ENCODE measurements around the gene DUOXA2.

The DUOXA2 gene

DNA sequence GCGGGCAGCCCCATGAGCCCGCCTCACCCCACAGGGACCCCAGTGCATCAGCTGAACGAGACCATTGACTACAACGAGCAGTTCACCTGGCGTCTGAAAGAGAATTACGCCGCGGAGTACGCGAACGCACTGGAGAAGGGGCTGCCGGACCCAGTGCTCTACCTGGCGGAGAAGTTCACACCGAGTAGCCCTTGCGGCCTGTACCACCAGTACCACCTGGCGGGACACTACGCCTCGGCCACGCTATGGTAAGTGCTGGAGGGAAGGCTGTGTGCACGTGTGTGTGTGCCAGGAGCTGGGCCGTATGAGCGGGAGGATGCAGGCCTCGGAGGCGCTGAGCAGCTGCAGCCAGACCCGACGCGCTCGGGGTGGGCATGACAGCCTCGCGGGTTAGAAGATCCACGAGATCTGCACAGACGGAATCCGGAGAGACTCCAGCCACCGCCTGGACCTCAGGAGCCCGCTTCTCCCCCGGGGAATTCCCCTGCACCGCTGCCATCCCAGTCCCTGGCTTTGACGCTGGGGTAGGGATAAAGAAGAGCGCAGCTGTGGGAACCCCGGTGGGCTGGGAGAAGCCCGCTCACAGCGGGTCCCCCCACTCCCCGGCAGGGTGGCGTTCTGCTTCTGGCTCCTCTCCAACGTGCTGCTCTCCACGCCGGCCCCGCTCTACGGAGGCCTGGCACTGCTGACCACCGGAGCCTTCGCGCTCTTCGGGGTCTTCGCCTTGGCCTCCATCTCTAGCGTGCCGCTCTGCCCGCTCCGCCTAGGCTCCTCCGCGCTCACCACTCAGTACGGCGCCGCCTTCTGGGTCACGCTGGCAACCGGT lies 2.6 kb downstream of the DUOXA2 start:
- in situ Hi-C loops (cut with MboI; ENCODE audit: low sequenced_read_pairs): no loop called here

DNA sequence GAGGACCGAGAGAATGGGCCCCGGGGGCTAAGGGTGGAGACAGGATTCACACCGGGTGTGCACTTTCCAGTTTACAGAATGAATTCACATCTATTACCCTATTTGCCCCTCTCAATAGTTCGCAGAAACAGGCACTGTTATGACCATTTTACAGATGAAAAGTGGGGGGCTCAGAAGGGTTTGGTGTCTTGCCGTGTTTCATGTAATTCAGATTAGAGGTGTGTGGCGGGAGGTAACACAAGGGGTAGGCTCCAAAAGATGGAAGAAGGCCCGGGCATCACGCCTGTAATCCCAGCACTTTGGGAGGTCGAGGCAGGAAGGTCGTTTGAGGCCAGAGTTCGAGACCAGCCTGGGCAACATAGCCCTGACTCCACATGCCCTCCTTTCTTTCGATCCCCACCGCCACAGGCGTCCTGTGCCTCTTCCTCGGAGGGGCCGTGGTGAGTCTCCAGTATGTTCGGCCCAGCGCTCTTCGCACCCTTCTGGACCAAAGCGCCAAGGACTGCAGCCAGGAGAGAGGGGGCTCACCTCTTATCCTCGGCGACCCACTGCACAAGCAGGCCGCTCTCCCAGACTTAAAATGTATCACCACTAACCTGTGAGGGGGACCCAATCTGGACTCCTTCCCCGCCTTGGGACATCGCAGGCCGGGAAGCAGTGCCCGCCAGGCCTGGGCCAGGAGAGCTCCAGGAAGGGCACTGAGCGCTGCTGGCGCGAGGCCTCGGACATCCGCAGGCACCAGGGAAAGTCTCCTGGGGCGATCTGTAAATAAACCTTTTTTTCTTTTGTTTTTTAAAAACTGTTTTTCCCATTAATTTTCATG lies 3.4 kb downstream of the DUOXA2 start:
- in situ Hi-C loops (cut with MboI; ENCODE audit: low sequenced_read_pairs): no loop called here

- in situ Hi-C loops (cut with MboI; ENCODE audit: low sequenced_read_pairs): no loop called here
These were observed 4.0 kb downstream of the DUOXA2 start for GRCh38 chr15:45118131-45118588.

- in situ Hi-C loops (cut with MboI; ENCODE audit: low sequenced_read_pairs): no loop called here
These were observed 4.9 kb downstream of the DUOXA2 start for GRCh38 chr15:45118996-45119395.

DNA sequence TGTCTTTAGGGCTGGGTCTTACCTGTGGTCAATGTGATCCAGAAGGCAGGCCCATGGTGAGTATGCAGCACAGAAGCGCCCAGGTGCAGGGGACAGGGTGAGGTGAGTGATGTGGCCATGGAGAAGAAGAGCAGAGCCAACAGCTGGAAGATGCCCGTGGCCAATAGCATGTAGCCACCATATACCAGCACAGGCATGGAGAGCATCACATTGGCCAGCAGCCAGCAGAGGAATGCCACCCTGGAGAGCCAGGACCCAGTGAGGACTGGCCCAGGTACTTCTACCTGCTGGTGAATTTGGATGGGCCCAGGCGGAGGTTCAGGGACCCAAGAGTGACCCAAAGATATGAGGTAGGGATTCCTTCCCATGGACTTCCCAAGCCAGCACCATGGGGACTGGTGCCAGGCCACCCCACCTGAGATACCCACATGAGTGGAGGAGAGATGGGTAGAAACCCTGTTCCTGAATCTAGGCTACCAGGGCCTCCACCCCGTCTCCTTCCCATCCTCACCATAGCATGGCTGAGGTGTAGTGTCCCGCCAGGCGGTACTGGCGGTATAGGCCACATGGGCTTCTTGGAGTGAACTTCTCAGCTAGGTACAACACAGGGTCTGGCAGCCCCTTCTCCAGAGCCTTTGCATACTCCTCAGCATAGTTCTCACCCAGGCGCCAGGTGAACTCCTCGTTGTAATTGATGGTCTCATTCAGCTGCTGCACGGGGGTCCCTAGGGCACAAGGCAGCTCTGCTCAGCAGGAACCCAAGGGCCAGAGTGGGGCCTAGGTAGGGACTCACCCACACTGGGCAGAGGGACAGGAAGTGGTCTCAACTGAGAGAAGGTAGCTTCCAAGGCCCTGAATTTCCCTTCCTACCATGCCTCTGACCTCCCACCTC lies 6.2 kb downstream of the DUOXA2 start:
- in situ Hi-C loops (cut with MboI; ENCODE audit: low sequenced_read_pairs): no loop called here

- in situ Hi-C loops (cut with MboI; ENCODE audit: low sequenced_read_pairs): no loop called here
These were observed 6.9 kb downstream of the DUOXA2 start for GRCh38 chr15:45121020-45121419.

GRCh38 chr15:45121706-45122417 lies 7.7 kb downstream of the DUOXA2 start:
- in situ Hi-C loops (cut with MboI; ENCODE audit: low sequenced_read_pairs): no loop called here

- in situ Hi-C loops (cut with MboI; ENCODE audit: low sequenced_read_pairs): no loop called here
These were observed 8.6 kb downstream of the DUOXA2 start for GRCh38 chr15:45122719-45123118.

GRCh38 chr15:45123397-45123796 lies 9.3 kb downstream of the DUOXA2 start:
- in situ Hi-C loops (cut with MboI; ENCODE audit: low sequenced_read_pairs): no loop called here

- in situ Hi-C loops (cut with MboI; ENCODE audit: low sequenced_read_pairs): no loop called here
These were observed 12.5 kb downstream of the DUOXA2 start for GRCh38 chr15:45126535-45127158.

DNA sequence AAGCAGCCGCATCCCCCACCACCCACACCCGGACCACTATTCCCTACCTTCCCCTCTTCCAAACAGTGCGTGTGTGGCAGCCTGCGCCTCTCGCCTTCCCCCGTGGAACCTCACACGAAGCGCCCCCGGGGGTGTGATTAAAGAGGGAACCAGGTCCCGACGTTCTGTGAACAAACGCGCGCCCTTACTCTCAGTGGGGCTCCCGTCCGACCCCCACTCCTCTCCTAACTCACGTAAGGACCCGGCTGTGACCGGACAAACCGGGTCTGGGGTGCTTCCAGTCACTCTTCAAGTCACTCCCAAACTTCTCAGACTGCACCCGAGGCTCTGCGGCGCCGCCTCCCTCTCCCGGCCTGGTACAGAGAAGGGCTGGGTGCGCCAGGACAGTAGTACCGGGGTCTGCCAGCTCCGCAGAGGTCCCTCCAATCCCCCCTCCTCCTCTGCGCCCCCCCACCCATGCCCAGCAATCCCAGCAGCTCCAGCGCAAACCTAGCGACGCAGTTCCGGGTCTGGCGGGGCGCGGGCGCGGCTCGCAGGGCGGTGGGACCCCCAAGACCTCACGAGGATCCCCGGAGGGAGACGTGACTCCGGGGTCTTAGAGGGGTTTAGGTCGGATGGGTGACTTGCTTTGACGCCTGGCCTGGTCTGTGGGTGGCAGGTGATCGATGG lies 15.0 kb downstream of the DUOXA2 start:
- in situ Hi-C loops (cut with MboI; ENCODE audit: low sequenced_read_pairs): no loop called here

DNA sequence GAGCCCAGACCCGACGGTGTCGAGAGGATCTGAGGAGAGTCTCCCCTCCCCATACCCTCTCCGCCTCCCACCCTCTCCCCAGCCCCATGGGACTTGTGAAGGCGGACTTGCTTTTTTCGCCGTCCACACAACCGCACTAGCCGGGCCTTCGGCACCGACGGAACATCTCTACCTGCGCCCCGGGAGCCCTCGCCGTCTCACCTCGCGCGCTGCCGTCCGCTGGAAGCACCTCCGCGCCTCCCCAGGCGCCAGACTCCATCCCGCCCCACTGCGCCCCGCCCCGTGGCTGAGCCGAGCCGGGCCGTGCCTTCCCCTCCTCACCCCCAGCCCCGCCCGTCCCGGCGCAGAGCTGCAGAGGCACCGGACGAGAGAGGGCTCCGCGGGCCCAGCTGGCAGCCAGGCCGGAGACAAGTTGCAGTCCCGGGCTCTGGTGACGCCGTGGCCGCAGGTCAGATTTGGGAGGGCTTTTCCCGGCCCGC lies 15.6 kb downstream of the DUOXA2 start, which contains the start of the genes DUOX1 and DUOXA1:
Gene DUOX1, plus strand, starts transcription at position 344 of the 479 bp plus-strand sequence. CDS start 1,973 bp downstream, outside the sequence.
Gene DUOXA1, minus strand, starts transcription at position 229 of the 479 bp plus-strand sequence. CDS start 6,865 bp downstream, outside the sequence.
- in situ Hi-C loops (cut with MboI; ENCODE audit: low sequenced_read_pairs): no loop called here

DNA sequence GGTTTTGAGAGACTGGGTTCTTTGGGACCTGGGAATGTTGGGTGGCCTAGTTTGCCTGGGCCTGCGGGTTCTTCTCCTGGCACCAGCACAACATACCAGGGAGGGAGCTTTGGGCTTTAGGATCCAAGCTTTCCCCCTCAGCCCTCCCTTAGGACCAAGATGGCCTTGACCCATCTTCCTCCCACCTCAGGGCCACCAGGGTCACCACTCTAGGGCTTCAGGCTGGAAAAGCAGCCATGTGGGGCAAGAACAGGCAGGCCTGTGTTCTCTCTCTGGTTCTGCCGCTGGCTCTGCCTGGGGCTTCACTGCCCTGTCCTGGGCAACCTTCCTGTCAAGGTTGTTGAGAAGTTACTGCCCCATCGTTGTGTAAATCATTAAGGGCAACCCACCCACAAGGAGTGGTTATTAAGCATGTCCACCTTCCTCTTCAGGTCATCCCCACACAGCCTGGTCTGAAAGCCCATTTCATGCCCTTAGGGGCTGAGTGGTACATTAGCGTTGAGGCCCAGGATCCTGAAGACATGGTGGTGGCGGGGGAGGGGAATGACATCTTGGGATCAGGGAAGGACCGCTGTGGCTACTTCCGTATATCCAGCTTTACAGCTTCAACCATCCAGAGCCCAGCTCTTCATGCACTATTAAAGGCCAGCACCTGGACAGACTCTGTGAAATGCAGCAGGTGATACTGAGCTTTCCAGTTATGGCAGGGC lies 16.3 kb downstream of the DUOXA2 start:
- in situ Hi-C loops (cut with MboI; ENCODE audit: low sequenced_read_pairs): no loop called here

DNA sequence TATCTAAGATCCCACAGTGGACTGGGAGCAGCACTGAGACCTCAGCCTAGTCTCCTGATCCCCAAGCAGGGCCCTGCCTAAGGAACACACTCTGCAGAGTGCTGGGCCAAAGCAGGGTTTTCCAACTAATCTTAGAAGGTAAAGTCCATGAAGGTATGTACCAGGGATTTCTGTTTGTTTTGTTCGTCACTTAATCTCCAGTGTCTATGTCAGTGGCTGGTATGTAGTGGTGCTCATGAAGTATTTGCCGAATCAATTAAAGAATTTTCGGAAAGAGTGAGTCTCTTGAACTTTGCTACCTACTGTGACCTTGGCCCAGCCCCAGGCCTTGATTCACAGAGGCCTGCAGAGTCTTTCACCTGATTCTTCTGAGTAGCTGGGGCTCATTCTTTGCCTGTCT lies 17.4 kb downstream of the DUOXA2 start:
- in situ Hi-C loops (cut with MboI; ENCODE audit: low sequenced_read_pairs): no loop called here

GRCh38 chr15:45132844-45133560 lies 18.9 kb downstream of the DUOXA2 start:
- in situ Hi-C loops (cut with MboI; ENCODE audit: low sequenced_read_pairs): no loop called here

DNA sequence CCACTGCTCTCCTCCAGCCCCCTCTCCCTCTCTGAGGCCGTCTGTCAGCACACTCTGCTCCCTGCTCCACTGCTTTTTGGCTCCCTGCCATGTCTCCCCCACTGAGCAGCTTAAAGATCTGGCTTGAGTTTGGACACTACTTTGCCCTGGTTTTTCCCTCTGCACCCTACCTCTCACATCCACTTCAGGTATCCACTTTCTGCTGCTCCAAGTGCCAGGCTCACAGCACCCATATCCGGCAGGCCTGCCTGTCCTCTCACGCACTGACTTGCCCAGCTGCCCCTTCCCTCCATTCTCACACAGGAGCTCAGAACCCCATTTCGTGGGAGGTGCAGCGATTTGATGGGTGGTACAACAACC lies 19.4 kb downstream of the DUOXA2 start:
- in situ Hi-C loops (cut with MboI; ENCODE audit: low sequenced_read_pairs): no loop called here

DNA sequence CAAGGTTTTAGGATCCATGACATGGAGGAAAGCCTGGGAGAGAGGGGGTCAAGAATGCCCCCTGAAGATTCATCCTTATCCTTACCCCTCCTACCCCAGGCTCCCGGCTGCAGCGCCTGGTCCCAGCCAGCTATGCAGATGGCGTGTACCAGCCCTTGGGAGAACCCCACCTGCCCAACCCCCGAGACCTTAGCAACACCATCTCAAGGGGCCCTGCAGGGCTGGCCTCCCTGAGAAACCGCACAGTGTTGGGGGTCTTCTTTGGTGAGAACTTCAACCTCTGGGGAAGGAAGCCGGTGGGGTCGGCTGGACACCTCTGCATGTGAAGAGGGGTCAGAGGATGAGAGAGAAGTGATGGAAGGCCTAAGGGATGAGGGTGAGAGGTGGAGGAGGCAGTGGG lies 19.9 kb downstream of the DUOXA2 start:
- in situ Hi-C loops (cut with MboI; ENCODE audit: low sequenced_read_pairs): no loop called here
